HepG2 (cell line): ENCODE results near the gene SETD3. TPM values are rescaled to one million over a fixed set of nuclear protein-coding genes. Genes with fewer than 3 reads are reported as not detected.

Experiments used
- EED ChIP-seq: sonication (generic); formaldehyde crosslinking; IDR thresholded peaks from 2 replicates; pipeline ENCODE4 v1.5.0; 2020; ENCODE audit warnings: mild to moderate bottlenecking, missing genetic modification reagents
- ETV5 ChIP-seq: IDR thresholded peaks from 2 replicates; pipeline ENCODE4 v1.6.1; 2018; ENCODE audit warnings: missing biosample characterization, missing genetic modification reagents, inconsistent platforms, borderline replicate concordance
- FOXA3 ChIP-seq: IDR thresholded peaks from 2 replicates; pipeline ENCODE4 v1.6.1; 2016; ENCODE audit warnings: missing genetic modification reagents, missing compliant biosample characterization
- MBD4 ChIP-seq: IDR thresholded peaks from 2 replicates; pipeline ENCODE4 v1.6.1; 2012; ENCODE audit warnings: low read length, inconsistent platforms, borderline replicate concordance
- polyA plus RNA-seq, 8 experiments: library from polyadenylated mRNA; depleted of rRNA in 3 of 8; stranded (reverse) in 7 of 8; unstranded in 1 of 8; fragments of >200 nt; fragmentation: Illumina TruSeq in 4 of 8; extraction: Trizol in 4 of 8; gene quantifications; 2 replicates each; pipeline versions ENCODE4 v1.2.1 to v1.2.3, GENCODE V29; 2011 to 2016; ENCODE audit warnings: low read depth in 4 of 8, missing spikeins in 1 of 8, mixed read lengths in 1 of 8; ENCODE audit not compliant: insufficient read depth in 1 of 8
- total RNA-seq, 5 experiments: library from RNA; depleted of rRNA; stranded (reverse); fragments of >200 nt; fragmentation: Illumina TruSeq; extraction: Trizol; gene quantifications; 2 replicates each; pipeline ENCODE4 v1.2.3, GENCODE V29; 2016; ENCODE audit warnings: low read depth in 1 of 5
- TF ChIP-seq, protein P1 (sequence below): sonication (generic); formaldehyde crosslinking; IDR thresholded peaks from 2 replicates; pipeline ENCODE4 v1.4.0; 2020; ENCODE audit warnings: mild to moderate bottlenecking, missing genetic modification reagents
- TF ChIP-seq, protein P2 (sequence below): sonication (generic); formaldehyde crosslinking; IDR thresholded peaks from 2 replicates; pipeline ENCODE4 v1.4.0; 2020; ENCODE audit warnings: low read depth, mild to moderate bottlenecking, missing genetic modification reagents
- TF ChIP-seq, protein P3 (sequence below): sonication (generic); formaldehyde crosslinking; IDR thresholded peaks from 2 replicates; pipeline ENCODE4 v1.4.0; 2020; ENCODE audit warnings: missing genetic modification reagents, mild to moderate bottlenecking, borderline replicate concordance

SETD3 gene
- total and polyA plus RNA-seq, 2 of the 13 experiments (the other 11 are each of a cell fraction or from before 2014, with no cell fraction given) = 30.3 to 67.1 TPM

DNA sequence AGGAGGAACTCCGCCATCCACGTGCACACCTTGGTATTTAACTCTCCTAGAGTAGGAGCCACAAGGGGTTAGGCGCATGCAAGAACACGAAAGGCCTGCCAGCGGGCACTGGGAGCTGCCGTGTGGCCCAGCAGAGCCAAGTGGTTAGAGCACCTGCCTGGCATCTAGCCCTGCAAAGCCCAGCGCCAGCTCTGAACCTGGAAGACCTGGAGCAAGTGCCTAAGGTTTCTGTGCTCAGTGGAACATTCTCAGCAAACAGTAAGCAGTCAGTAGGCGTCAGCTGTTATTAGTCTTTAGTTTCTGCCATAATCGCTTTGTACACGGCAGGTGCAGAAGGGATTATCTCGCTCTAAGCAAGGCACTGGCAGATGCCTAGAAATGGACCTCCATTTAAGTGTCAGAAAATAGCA is 55.4 kb downstream of the SETD3 start (continued):
- TF ChIP-seq, protein P1, sequence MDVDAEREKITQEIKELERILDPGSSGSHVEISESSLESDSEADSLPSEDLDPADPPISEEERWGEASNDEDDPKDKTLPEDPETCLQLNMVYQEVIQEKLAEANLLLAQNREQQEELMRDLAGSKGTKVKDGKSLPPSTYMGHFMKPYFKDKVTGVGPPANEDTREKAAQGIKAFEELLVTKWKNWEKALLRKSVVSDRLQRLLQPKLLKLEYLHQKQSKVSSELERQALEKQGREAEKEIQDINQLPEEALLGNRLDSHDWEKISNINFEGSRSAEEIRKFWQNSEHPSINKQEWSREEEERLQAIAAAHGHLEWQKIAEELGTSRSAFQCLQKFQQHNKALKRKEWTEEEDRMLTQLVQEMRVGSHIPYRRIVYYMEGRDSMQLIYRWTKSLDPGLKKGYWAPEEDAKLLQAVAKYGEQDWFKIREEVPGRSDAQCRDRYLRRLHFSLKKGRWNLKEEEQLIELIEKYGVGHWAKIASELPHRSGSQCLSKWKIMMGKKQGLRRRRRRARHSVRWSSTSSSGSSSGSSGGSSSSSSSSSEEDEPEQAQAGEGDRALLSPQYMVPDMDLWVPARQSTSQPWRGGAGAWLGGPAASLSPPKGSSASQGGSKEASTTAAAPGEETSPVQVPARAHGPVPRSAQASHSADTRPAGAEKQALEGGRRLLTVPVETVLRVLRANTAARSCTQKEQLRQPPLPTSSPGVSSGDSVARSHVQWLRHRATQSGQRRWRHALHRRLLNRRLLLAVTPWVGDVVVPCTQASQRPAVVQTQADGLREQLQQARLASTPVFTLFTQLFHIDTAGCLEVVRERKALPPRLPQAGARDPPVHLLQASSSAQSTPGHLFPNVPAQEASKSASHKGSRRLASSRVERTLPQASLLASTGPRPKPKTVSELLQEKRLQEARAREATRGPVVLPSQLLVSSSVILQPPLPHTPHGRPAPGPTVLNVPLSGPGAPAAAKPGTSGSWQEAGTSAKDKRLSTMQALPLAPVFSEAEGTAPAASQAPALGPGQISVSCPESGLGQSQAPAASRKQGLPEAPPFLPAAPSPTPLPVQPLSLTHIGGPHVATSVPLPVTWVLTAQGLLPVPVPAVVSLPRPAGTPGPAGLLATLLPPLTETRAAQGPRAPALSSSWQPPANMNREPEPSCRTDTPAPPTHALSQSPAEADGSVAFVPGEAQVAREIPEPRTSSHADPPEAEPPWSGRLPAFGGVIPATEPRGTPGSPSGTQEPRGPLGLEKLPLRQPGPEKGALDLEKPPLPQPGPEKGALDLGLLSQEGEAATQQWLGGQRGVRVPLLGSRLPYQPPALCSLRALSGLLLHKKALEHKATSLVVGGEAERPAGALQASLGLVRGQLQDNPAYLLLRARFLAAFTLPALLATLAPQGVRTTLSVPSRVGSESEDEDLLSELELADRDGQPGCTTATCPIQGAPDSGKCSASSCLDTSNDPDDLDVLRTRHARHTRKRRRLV (CRISPR knock-in tag) = no peak
- TF ChIP-seq MBD4 = no peak
- no peak for TF ChIP-seq FOXA3 (CRISPR knock-in tag)
- TF ChIP-seq EED = no peak
- TF ChIP-seq, protein P2, sequence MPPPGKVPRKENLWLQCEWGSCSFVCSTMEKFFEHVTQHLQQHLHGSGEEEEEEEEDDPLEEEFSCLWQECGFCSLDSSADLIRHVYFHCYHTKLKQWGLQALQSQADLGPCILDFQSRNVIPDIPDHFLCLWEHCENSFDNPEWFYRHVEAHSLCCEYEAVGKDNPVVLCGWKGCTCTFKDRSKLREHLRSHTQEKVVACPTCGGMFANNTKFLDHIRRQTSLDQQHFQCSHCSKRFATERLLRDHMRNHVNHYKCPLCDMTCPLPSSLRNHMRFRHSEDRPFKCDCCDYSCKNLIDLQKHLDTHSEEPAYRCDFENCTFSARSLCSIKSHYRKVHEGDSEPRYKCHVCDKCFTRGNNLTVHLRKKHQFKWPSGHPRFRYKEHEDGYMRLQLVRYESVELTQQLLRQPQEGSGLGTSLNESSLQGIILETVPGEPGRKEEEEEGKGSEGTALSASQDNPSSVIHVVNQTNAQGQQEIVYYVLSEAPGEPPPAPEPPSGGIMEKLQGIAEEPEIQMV = no peak
- TF ChIP-seq ETV5 = no peak
- TF ChIP-seq, protein P3, sequence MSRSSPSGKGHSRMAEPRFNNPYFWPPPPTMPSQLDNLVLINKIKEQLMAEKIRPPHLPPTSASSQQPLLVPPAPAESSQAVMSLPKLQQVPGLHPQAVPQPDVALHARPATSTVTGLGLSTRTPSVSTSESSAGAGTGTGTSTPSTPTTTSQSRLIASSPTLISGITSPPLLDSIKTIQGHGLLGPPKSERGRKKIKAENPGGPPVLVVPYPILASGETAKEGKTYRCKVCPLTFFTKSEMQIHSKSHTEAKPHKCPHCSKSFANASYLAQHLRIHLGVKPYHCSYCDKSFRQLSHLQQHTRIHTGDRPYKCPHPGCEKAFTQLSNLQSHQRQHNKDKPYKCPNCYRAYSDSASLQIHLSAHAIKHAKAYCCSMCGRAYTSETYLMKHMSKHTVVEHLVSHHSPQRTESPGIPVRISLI (CRISPR knock-in tag) = no peak
